ENCODE measurements around the gene CTBP2.

CTBP2 gene

DNA sequence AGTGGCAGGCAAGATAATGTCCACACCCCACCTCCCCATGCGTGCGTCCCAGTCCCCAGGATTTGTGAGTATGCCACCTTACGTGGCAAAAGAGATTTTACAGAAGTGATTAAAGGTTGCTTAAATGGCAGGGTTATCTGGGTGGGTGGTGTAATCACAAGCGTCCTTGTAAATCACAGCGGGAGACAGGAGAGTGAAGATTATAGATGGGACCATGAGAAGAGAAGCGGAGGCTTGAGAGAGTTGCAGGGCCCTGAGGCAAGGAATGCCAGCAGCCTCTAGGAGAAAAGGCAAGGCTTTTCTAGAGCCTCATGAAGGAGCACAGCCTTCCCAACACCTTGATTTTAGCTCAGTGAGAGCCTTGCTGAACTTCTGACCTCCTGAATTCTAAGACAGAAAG lies 208.2 kb downstream of the CTBP2 start:
- no peak for TF ChIP-seq CTCF (IDR thresholded peaks at IDR 0.05)
- DNase-seq (ENCODE audit: low spot score), result no peak
- H3K27ac ChIP-seq, result no peak overlapping the region
- H3K4me3 ChIP-seq, result no peak overlapping the region

DNA sequence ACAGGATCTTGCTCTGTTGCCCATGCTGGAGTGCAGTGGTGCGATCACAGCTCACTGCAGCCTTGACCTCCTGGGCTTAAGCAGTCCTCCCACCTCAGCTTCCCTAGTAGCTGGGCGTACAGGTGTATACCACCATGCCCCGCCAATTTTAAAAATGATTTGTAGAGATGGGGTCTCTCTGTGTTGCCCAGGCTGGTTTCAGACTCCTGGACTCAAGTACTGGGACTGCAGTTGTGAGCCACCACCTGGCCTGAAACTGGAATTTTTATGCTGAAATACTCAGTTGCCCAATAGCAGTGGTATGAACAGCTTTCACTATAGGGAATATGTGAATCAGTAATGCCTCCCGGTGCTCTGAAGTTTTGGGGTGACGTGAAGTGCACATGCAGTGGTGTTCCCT lies 210.8 kb downstream of the CTBP2 start:
- Histone ChIP-seq H3K4me3 (no peak overlapping the region), H3K27ac (no peak overlapping the region)
- DNase-seq (ENCODE audit: low spot score), result no peak
- no peak for TF ChIP-seq CTCF (IDR thresholded peaks at IDR 0.05)

DNA sequence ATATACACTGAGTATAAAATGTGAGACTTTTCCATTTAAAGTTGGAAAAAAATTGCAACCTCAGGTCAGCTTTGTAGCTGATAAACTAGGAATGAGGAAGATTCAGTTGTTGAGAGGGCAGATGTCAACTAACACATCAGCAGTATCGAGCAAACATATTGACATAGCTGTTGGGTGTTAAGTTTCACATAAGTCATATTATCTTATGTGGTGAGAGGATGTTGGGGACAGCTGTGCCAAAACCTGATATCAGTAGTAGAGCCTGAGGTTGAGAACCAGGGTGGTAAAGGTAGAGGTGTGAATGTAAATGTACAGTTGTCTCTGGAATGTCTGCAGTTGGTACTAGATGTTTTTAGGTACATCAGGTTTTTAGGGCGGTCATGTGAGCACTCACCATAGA lies 213.4 kb downstream of the CTBP2 start:
- Histone ChIP-seq H3K4me3 (no peak overlapping the region), H3K27ac (no peak overlapping the region)
- DNase-seq (ENCODE audit: low spot score), result no peak
- no peak for TF ChIP-seq CTCF (IDR thresholded peaks at IDR 0.05)

- no peak overlapping the region for H3K27ac ChIP-seq
- no peak for TF ChIP-seq CTCF (IDR thresholded peaks at IDR 0.05)
- no peak overlapping the region for H3K4me3 ChIP-seq
- DNase-seq (ENCODE audit: low spot score), result no peak
Observed at GRCh38 chr10:124944982-124945381, 215.4 kb downstream of the CTBP2 start.

DNA sequence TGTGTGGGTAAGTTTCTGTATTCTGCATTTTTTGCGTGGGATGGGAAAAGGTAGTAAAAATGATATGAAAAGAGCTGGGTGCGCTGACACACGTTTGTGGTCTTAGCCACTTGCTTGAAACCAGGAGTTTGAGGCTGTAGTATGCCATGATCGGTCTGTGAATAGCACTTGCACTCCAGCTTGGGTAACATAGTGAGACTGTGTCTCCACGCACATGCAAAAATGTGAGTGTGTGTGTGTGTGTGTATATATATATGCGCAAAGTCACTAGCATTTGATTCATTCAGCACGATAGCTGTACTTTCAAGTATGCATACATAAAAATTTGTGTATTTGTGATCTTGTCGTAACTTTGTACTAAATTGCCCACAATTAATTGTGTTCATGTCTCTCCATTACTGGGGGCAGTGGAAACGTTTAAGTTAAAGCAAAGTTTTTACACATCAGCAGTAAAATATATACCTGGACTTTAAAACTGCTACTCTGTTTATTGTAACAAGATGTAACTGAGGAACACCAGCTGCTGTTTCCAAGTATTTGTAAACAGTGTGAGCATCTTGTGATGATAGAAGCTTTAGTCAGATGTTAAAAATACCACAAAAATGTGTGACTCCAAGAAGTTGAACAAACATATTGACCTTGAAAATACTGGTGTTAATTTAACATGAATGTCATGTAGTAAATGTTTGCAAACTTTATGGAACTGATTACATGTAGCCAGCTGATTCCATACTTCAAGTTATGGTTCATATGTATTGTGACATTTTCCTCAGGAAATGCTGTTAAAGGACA lies 216.9 kb downstream of the CTBP2 start:
- TF ChIP-seq CTCF (IDR thresholded peaks at IDR 0.05), result no peak
- peak overlapping the region; percentile 27 for H3K4me3 ChIP-seq
- no peak overlapping the region for H3K27ac ChIP-seq
- DNase-seq (ENCODE audit: low spot score), result no peak

GRCh38 chr10:124942317-124943169 lies 217.8 kb downstream of the CTBP2 start:
- TF ChIP-seq CTCF (IDR thresholded peaks at IDR 0.05), result no peak
- Histone ChIP-seq H3K4me3 (peak overlapping the region; percentile 27), H3K27ac (no peak overlapping the region)
- DNase-seq (ENCODE audit: low spot score), result no peak

Measured in coronary artery (tissue), 2 donors.